GM12878 (cell line): Measurements from ENCODE around the gene KCNJ16. TPM values are rescaled to one million over a fixed set of nuclear protein-coding genes. Genes with fewer than 3 reads are reported as not detected.

Source experiments
- ATAC-seq: fragments of 200-7000 bp; cut with Tn5 transposase; 3 replicates; pipeline ENCODE4 v1.9.1; 2020; ENCODE audit warnings: mild to moderate bottlenecking, moderate library complexity
- BruUV-seq: library from RNA; stranded (reverse); fragments of 400-500 nt; replicated peaks from 2 replicates; lab custom pipeline; 2021; lab: Mats Ljungman, UMichigan
- CTCF ChIA-PET: fragments of 300-600 bp; sonication (Branson Sonifier 250); formaldehyde crosslinking; extraction: SDS; loops from one replicate; lab custom pipeline; 2021; ENCODE audit warnings: inconsistent platforms; lab: Yijun Ruan, JAX
- POLR2A ChIA-PET: fragments of 350-600 bp; formaldehyde crosslinking; extraction: SDS; loops from one replicate; lab custom pipeline; 2021; ENCODE audit warnings: inconsistent platforms; lab: Charles Lee
- RAD21 ChIA-PET: fragments of 300-600 bp; sonication (Branson Sonifier 250); formaldehyde crosslinking; loops from one replicate; lab custom pipeline; 2023; ENCODE audit warnings: antibody characterized with exemption; ENCODE audit not compliant: unreplicated experiment; lab: Charles Lee
- SMC1A ChIA-PET: fragments of 300-600 bp; sonication (Branson Sonifier 250); formaldehyde crosslinking; loops from one replicate; lab custom pipeline; 2023; ENCODE audit not compliant: unreplicated experiment, uncharacterized antibody; lab: Charles Lee
- DNase-seq: peaks from one replicate; pipeline ENCODE4 v3.0.0-alpha.2; 2011; ENCODE audit warnings: low read depth, low spot score
- FAIRE-seq: peaks from 3 replicates; lab custom pipeline; 2011; peaks lifted over from hg19 to GRCh38; lab: Jason Lieb, UNC
- H2AFZ ChIP-seq: 2 replicates; pipeline ENCODE4 v1.6.0; 2011; ENCODE audit warnings: low read depth, low read length, control low read depth; ENCODE audit not compliant: control insufficient read depth
- H3K27ac ChIP-seq: 2 replicates; pipeline ENCODE4 v1.5.1; 2011; ENCODE audit warnings: control low read depth; ENCODE audit not compliant: control insufficient read depth, insufficient read depth
- H3K27me3 ChIP-seq, 2 experiments: replicated peaks in 1 of 2; 2 replicates each; pipeline versions ENCODE4 v1.6.0 to v1.6.1; 2011; ENCODE audit warnings: low read length in 1 of 2; ENCODE audit not compliant: control insufficient read depth in 2 of 2, insufficient read depth in 2 of 2
- H3K36me3 ChIP-seq, 2 experiments: 2 replicates each; pipeline ENCODE4 v1.5.1; 2011; ENCODE audit warnings: low read length in 1 of 2; ENCODE audit not compliant: control insufficient read depth in 2 of 2, insufficient read depth in 2 of 2
- H3K4me1 ChIP-seq: 2 replicates; pipeline ENCODE4 v1.6.1; 2011; ENCODE audit warnings: mild to moderate bottlenecking, low read length, moderate library complexity, mixed read lengths; ENCODE audit not compliant: control insufficient read depth, insufficient read depth
- H3K4me2 ChIP-seq: 2 replicates; pipeline ENCODE4 v1.6.0; 2011; ENCODE audit warnings: control low read depth; ENCODE audit not compliant: control insufficient read depth, insufficient read depth
- H3K4me3 ChIP-seq: fragments of 200-600 bp; sonication (generic); 2 replicates; pipeline ENCODE4 v1.5.1; 2016
- H3K79me2 ChIP-seq: 2 replicates; pipeline ENCODE4 v1.6.0; 2011; ENCODE audit warnings: low read length; ENCODE audit not compliant: control insufficient read depth, insufficient read depth
- H3K9ac ChIP-seq: 2 replicates; pipeline ENCODE4 v1.8.0; 2011; ENCODE audit warnings: low read length, control low read depth, mixed read lengths; ENCODE audit not compliant: control insufficient read depth, insufficient read depth
- H3K9me3 ChIP-seq: replicated peaks from 3 replicates; pipeline ENCODE4 v1.5.1; 2011; ENCODE audit warnings: mild to moderate bottlenecking, low read length; ENCODE audit not compliant: control insufficient read depth, insufficient read depth
- H4K20me1 ChIP-seq: 2 replicates; pipeline ENCODE4 v1.6.0; 2011; ENCODE audit not compliant: control insufficient read depth, insufficient read depth
- BHLHE40 ChIP-seq, 2 experiments: fragments of 450-650 bp in 1 of 2; IDR thresholded peaks; 2 replicates each; pipeline ENCODE4 v1.6.1; 2011 to 2017; ENCODE audit warnings: low read depth in 2 of 2, borderline replicate concordance in 1 of 2, improper control_type of control experiment in 1 of 2, low read length in 1 of 2, mild to moderate bottlenecking in 1 of 2
- EGR1 ChIP-seq, 2 experiments: IDR thresholded peaks; 1 replicate in 1 of 2; 2 replicates in 1 of 2; pipeline ENCODE4 v1.6.1; 2011 to 2012; ENCODE audit warnings: low read depth in 2 of 2, low read length in 2 of 2, borderline replicate concordance in 1 of 2, mild to moderate bottlenecking in 1 of 2, moderate library complexity in 1 of 2
- HDAC6 ChIP-seq: fragments of 200-600 bp; sonication (generic); IDR thresholded peaks from one replicate; pipeline ENCODE4 v1.8.0; 2017; ENCODE audit warnings: antibody characterized with exemption; ENCODE audit not compliant: unreplicated experiment
- IKZF2 ChIP-seq, 2 experiments: fragments of 450-650 bp; IDR thresholded peaks; 2 replicates each; pipeline ENCODE4 v1.6.1; 2017; ENCODE audit warnings: mild to moderate bottlenecking in 2 of 2, moderate library complexity in 2 of 2
- NFYB ChIP-seq: IDR thresholded peaks from 2 replicates; pipeline ENCODE4 v1.6.1; 2011; ENCODE audit warnings: low read depth, mild to moderate bottlenecking, low read length, improper control_type of control experiment, moderate library complexity; ENCODE audit not compliant: insufficient read depth
- POLR2A ChIP-seq: IDR thresholded peaks from 2 replicates; pipeline ENCODE4 v1.6.1; 2011; ENCODE audit warnings: low read depth, mild to moderate bottlenecking, low read length
- POU2F2 ChIP-seq: IDR thresholded peaks from 3 replicates; pipeline ENCODE4 v1.6.1; 2011; ENCODE audit warnings: low read depth, mild to moderate bottlenecking, low read length, borderline replicate concordance
- RAD21 ChIP-seq: IDR thresholded peaks from 2 replicates; pipeline ENCODE4 v1.6.1; 2011; ENCODE audit warnings: mild to moderate bottlenecking, low read depth, low read length, moderate library complexity; ENCODE audit not compliant: insufficient read depth
- TCF7 ChIP-seq: IDR thresholded peaks from 2 replicates; pipeline ENCODE4 v1.6.1; 2014; ENCODE audit warnings: antibody characterized with exemption, borderline replicate concordance
- WGBS: methylation state at CpG from one replicate; pipeline ENCODE4 v1.1.6; 2016; ENCODE audit warnings: low lambda C conversion rate; ENCODE audit not compliant: insufficient replicate concordance, insufficient coverage; ENCODE audit errors: missing lambda C conversion rate; 5-methylcytosine and 5-hydroxymethylcytosine counted together
- in situ Hi-C: fragments of 300-500 bp; cut with MboI; formaldehyde crosslinking; loops from 9 replicates; pipeline ENCODE4 v1.14.3; 2018; ENCODE audit warnings: mixed read lengths
- intact Hi-C: fragments of 100-400 bp; cut with micrococcal nuclease; formaldehyde crosslinking; loops from one replicate; pipeline ENCODE4 v1.14.2; 2022; ENCODE audit not compliant: unreplicated experiment
- polyA plus RNA-seq, 11 experiments: library from polyadenylated mRNA; depleted of rRNA in 4 of 11; unstranded in 6 of 11; stranded (reverse) in 5 of 11; fragments of >200 nt; fragmentation: Nextera tagmentation in 4 of 11; fragmentation: Illumina TruSeq in 1 of 11; extraction: Ambion mirVana in 4 of 11; extraction: Trizol in 1 of 11; gene quantifications; 1 replicate in 1 of 11; 2 replicates in 10 of 11; pipeline versions ENCODE4 v1.2.1 to v1.2.3, GENCODE V29; 2011 to 2016; ENCODE audit warnings: inconsistent platforms in 2 of 11, missing spikeins in 2 of 11, low read depth in 1 of 11
- total RNA-seq, 4 experiments: library from RNA; depleted of rRNA in 3 of 4; stranded (reverse); fragments of >200 nt in 3 of 4; fragmentation: Illumina TruSeq in 1 of 4; extraction: Trizol in 1 of 4; gene quantifications; 2 replicates each; pipeline versions ENCODE4 v1.2.1 to v1.2.3, GENCODE V29; 2013 to 2021
- TF ChIP-seq, protein P1 (sequence below): IDR thresholded peaks from 2 replicates; pipeline ENCODE4 v1.6.1; 2011; ENCODE audit warnings: mild to moderate bottlenecking, low read depth, low read length, moderate library complexity; ENCODE audit not compliant: insufficient replicate concordance
- TF ChIP-seq, protein P2 (sequence below): fragments of 450-650 bp; IDR thresholded peaks from 2 replicates; pipeline ENCODE4 v1.6.1; 2016; ENCODE audit warnings: mild to moderate bottlenecking, moderate library complexity, borderline replicate concordance
- TF ChIP-seq, protein P3 (sequence below): fragments of 450-650 bp; IDR thresholded peaks from 2 replicates; pipeline ENCODE4 v1.6.1; 2017; ENCODE audit warnings: mild to moderate bottlenecking, low read depth, inconsistent platforms; ENCODE audit not compliant: poor library complexity, severe bottlenecking
- TF ChIP-seq, protein P4 (sequence below): fragments of 450-650 bp; IDR thresholded peaks from 2 replicates; pipeline ENCODE4 v1.6.1; 2016; ENCODE audit warnings: mild to moderate bottlenecking

Gene KCNJ16
- total and polyA plus RNA-seq, 10 of the 15 experiments (the other 5 are each of a cell fraction or from before 2014, with no cell fraction given): 0.08 to 0.24 (median 0.20) TPM; not detected in 7

DNA sequence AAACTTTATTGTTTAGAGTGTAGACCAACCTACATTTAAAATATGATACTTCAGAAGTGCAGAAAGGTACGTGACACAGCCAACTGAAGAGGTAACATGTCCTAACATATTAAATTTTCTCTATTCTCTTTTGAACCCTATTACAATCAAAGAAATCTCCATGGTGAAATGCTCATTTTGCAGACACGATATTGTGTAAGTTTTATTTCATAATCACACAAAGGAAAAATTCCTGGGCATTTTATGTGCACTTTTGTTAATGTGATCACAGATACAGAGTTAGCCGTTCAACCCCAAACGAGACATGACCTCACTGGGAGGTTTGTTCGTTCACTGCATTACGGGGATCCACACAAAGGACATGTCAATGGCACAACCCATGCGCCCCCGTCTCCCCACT, 21.8 kb downstream of the KCNJ16 start (continued):
- TF ChIP-seq BHLHE40 (IDR thresholded peaks at IDR 0.05; ENCODE audit: borderline replicate concordance in 1 of 2, low read depth in 2 of 2, low read length in 1 of 2): no peak
- TF ChIP-seq EGR1 (IDR thresholded peaks at IDR 0.05; ENCODE audit: borderline replicate concordance in 1 of 2, low read depth in 2 of 2, low read length in 2 of 2): no peak
- TF ChIP-seq POLR2A: no peak
- no peak for TF ChIP-seq POU2F2

DNA sequence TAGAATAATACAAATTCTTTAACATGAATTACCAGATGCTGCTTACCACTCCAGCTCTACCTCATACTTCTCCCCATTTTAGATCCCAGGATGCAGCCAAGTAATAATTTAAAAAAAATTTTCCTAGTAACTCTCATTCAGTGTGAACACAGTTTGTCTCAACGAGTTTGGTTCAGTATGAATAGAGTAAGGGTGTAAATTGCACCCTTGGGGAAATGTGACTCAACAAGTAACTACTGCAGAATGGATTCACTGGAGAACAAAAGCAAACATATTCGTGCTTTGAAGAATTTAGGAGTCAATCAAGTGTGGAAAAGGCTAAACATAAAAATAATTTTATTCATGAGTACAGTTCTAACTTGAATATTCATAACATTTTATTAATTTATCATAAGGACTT, 23.0 kb downstream of the KCNJ16 start:
- ChIA-PET POLR2A (no interaction called here), RAD21 (no interaction called here), CTCF (no interaction called here), SMC1A (no interaction called here)
- Histone ChIP-seq H3K36me3 (no peaks in the 10 kb centered on the region), H3K9ac (no peak overlapping the region), H3K27me3 (no peaks in the 10 kb centered on the region), H3K9me3 (no peaks in the 10 kb centered on the region), H3K4me1 (no peaks in the 10 kb centered on the region), H3K27ac (no peak overlapping the region), H2AFZ (no peak overlapping the region), H4K20me1 (no peaks in the 10 kb centered on the region), H3K79me2 (no peaks in the 10 kb centered on the region), H3K4me3 (no peak overlapping the region), H3K4me2 (no peak overlapping the region)
- ATAC-seq (no peak), DNase-seq (no peak), FAIRE-seq (no peak)
- in situ Hi-C loops: no loop called here
- intact Hi-C loops: loop anchor here (10.0 kb wide), 1 partner anchor 57 kb away; no protein-coding TSS in a partner anchor
- BruUV-seq: no TSS peak
- 0% methylated on average over 2 of the region's 2 CpGs for WGBS
- TF ChIP-seq TCF7 (no peak), RAD21 (no peak), NFYB (no peak), HDAC6 (no peak), IKZF2 (IDR thresholded peaks at IDR 0.05) (no peak)
- TF ChIP-seq, protein P1, sequence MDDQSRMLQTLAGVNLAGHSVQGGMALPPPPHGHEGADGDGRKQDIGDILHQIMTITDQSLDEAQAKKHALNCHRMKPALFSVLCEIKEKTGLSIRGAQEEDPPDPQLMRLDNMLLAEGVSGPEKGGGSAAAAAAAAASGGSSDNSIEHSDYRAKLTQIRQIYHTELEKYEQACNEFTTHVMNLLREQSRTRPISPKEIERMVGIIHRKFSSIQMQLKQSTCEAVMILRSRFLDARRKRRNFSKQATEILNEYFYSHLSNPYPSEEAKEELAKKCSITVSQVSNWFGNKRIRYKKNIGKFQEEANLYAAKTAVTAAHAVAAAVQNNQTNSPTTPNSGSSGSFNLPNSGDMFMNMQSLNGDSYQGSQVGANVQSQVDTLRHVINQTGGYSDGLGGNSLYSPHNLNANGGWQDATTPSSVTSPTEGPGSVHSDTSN: no peak
- TF ChIP-seq, protein P2, sequence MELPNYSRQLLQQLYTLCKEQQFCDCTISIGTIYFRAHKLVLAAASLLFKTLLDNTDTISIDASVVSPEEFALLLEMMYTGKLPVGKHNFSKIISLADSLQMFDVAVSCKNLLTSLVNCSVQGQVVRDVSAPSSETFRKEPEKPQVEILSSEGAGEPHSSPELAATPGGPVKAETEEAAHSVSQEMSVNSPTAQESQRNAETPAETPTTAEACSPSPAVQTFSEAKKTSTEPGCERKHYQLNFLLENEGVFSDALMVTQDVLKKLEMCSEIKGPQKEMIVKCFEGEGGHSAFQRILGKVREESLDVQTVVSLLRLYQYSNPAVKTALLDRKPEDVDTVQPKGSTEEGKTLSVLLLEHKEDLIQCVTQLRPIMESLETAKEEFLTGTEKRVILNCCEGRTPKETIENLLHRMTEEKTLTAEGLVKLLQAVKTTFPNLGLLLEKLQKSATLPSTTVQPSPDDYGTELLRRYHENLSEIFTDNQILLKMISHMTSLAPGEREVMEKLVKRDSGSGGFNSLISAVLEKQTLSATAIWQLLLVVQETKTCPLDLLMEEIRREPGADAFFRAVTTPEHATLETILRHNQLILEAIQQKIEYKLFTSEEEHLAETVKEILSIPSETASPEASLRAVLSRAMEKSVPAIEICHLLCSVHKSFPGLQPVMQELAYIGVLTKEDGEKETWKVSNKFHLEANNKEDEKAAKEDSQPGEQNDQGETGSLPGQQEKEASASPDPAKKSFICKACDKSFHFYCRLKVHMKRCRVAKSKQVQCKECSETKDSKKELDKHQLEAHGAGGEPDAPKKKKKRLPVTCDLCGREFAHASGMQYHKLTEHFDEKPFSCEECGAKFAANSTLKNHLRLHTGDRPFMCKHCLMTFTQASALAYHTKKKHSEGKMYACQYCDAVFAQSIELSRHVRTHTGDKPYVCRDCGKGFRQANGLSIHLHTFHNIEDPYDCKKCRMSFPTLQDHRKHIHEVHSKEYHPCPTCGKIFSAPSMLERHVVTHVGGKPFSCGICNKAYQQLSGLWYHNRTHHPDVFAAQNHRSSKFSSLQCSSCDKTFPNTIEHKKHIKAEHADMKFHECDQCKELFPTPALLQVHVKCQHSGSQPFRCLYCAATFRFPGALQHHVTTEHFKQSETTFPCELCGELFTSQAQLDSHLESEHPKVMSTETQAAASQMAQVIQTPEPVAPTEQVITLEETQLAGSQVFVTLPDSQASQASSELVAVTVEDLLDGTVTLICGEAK: no peak
- TF ChIP-seq, protein P3, sequence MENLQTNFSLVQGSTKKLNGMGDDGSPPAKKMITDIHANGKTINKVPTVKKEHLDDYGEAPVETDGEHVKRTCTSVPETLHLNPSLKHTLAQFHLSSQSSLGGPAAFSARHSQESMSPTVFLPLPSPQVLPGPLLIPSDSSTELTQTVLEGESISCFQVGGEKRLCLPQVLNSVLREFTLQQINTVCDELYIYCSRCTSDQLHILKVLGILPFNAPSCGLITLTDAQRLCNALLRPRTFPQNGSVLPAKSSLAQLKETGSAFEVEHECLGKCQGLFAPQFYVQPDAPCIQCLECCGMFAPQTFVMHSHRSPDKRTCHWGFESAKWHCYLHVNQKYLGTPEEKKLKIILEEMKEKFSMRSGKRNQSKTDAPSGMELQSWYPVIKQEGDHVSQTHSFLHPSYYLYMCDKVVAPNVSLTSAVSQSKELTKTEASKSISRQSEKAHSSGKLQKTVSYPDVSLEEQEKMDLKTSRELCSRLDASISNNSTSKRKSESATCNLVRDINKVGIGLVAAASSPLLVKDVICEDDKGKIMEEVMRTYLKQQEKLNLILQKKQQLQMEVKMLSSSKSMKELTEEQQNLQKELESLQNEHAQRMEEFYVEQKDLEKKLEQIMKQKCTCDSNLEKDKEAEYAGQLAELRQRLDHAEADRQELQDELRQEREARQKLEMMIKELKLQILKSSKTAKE: no peak
- TF ChIP-seq, protein P4, sequence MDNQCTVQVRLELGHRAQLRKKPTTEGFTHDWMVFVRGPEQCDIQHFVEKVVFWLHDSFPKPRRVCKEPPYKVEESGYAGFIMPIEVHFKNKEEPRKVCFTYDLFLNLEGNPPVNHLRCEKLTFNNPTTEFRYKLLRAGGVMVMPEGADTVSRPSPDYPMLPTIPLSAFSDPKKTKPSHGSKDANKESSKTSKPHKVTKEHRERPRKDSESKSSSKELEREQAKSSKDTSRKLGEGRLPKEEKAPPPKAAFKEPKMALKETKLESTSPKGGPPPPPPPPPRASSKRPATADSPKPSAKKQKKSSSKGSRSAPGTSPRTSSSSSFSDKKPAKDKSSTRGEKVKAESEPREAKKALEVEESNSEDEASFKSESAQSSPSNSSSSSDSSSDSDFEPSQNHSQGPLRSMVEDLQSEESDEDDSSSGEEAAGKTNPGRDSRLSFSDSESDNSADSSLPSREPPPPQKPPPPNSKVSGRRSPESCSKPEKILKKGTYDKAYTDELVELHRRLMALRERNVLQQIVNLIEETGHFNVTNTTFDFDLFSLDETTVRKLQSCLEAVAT: no peak
